ENCODE data around the gene OPRM1.
"Not testable (repeated sequence)": the region's sequence is repeated elsewhere in the genome, so short reads cannot be mapped to it uniquely, and the experiment has no call there.

The OPRM1 gene

DNA sequence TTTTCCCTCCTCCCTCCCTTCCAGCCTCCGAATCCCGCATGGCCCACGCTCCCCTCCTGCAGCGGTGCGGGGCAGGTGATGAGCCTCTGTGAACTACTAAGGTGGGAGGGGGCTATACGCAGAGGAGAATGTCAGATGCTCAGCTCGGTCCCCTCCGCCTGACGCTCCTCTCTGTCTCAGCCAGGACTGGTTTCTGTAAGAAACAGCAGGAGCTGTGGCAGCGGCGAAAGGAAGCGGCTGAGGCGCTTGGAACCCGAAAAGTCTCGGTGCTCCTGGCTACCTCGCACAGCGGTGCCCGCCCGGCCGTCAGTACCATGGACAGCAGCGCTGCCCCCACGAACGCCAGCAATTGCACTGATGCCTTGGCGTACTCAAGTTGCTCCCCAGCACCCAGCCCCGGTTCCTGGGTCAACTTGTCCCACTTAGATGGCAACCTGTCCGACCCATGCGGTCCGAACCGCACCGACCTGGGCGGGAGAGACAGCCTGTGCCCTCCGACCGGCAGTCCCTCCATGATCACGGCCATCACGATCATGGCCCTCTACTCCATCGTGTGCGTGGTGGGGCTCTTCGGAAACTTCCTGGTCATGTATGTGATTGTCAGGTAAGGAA lies at the start of gene OPRM1:
Gene OPRM1 (plus strand): TSS at position 10 of the 612 bp plus-strand sequence. CDS start 305 bp downstream, at position 315.
- no peak for DNase-seq

DNA sequence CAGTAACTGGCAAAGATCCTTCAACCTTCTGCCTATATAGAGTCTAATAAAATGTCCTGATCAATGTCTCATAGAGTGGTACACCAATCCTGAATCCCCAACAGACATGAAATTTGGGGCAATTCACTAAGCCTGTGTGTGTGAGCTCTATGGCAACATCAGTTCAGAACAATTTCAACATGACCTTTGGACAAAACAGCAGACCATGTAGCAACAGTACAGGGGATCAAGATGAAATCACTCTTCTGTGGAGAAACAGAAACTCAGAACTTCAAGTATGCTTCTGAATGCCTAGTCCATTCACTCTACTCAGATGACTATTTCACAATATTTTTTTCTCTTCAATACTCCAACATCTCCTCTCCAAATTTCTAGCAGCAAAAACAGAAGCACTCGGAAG lies 49.1 kb upstream of the OPRM1 start:
- peak; percentile 70 for DNase-seq

- DNase-seq, result no peak
These were observed 45.0 kb upstream of the OPRM1 start for GRCh38 chr6:153994004-153994403.

DNA sequence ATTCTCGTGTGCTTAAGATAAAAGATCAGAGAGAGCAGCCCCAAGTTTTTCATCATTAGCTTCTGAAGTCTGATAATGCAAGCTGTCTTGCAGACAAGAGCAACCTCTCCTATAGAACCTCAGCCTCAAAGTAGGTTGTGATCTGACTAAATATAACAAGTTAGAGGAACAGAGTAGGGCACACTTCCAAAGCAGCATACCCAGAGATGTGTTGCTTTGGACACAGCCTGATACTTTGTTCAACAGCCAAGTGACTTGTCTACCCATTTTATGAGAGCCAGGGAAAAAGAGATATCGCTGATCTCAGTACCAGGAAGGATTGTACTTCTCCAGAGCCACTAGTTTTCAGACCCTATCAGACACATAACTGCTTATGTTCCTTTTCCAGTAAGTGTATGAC lies 44.2 kb upstream of the OPRM1 start:
- DNase-seq, result no peak

DNA sequence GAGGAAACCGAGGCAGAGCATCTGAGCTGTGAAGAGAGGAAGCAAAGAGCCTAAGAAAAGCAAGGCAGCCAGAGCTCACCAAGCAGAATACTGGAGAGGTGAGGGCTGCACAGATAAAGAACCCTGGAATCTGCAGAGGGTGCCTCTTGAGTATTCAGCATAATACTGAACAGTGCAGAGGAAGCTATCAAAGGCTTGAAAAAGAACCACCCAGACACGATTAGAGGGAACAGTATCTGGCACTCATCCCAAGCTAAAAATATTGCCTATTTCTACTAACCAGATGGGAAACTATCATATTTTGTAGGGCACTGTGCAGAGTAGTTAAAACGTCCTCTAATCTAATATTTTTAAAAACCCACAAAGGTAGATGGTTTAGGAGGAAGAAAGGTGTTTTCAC lies 41.8 kb upstream of the OPRM1 start:
- DNase-seq, result no peak

DNA sequence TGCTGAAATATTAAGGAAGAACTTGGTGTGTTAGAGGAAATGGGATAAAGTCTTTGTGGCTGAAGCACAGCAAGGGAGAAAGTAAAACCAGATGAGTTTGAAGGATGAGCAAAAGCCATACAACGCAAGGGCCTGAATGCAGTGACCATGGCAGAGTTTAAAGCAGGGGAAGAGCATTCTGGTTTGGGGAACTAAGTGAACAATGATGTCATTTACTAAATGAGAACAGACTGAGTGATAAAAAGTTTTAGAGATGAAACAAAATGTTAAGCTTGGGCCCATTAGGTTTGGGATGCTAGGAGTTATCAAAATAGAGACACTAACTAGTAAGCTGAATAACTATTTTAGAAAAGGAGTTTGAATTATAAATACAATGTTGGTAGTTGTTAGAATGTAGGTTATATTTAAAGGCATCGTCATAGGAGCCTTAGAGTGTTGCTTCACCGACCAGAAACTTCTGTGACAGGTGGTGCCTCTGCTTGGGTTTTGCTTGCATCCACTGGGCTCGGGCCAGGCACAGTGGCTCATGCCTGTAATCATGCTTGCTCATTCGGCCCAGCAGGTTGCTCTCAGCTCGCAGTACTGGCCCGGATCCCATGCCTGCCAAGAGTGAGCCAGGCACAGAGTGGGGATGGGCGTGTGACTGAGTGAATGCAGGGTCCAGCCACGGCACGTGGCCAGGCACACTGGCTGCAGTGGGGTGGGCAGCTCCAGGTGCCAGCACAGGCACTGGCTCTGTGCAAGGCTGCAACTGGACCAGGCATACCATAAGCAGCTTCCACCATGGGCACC lies 37.4 kb upstream of the OPRM1 start:
- peak; percentile 7 for DNase-seq

- DNase-seq, result no peak
These were observed 36.1 kb upstream of the OPRM1 start for GRCh38 chr6:154002894-154003293.

DNA sequence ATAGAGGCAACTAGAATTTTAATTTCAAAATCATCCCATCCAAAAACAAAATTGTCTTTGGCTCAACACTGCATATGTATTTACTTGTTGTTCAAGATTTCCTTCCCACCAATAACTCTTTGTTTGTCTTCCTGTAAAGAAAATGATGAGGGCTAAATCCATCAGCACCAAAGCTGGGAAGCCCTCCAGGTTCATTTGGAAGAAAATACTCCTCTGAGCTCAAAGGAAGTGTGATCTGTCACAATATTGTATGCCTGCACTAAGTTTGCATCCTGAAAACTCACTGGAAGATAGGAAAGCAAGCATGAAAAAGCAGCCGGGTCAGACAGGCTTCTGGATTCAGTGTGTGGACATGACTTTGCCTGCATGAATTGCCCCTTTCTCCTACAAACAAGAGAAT lies 28.7 kb upstream of the OPRM1 start:
- no peak for DNase-seq

- peak; percentile 98 for DNase-seq
These were observed 26.2 kb upstream of the OPRM1 start for GRCh38 chr6:154012852-154013251.

- no peak for DNase-seq
These were observed 21.3 kb upstream of the OPRM1 start for GRCh38 chr6:154017786-154018185.

DNA sequence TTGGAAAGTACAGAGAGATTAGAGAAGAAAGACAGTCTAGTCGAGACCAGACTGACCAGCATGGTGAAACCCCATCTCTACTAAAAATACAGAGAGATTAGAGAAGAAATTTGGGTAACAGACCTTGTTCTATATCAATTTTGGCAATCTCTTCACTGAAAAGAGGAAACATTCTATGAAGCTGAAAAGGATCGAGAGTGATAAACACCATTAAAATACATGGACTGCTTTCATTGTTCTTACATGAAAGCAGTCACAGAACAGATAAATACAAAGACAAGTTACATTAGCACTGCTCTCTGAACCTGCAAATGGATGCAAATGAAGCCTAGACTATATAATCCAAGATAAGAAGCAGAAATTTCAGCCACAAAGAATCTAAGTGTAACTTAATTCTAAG lies 8.4 kb upstream of the OPRM1 start:
- DNase-seq, result no peak

DNA sequence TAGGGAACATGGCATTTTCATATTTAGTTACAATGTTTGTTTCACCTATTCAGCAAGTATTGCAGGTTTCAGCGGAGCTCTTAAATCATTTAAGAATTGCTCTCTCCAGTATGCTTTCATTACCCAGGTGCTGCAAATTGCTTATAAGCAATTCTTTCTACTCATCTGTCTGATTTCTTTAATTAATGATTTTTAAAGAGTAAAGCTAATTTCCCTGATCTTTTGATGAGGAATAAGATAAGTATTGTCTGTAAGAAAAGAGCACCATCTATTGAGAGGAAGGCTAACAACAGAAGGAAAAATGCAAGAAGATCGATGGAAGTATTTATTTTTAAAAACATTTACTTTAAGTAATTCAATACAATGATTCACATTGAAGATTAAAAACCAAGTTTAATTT lies 2.0 kb downstream of the OPRM1 start:
- no peak for DNase-seq

- DNase-seq, result no peak
These were observed 14.1 kb downstream of the OPRM1 start for GRCh38 chr6:154053141-154053540.

- no peak for DNase-seq
These were observed 17.5 kb downstream of the OPRM1 start for GRCh38 chr6:154056536-154056935.

DNA sequence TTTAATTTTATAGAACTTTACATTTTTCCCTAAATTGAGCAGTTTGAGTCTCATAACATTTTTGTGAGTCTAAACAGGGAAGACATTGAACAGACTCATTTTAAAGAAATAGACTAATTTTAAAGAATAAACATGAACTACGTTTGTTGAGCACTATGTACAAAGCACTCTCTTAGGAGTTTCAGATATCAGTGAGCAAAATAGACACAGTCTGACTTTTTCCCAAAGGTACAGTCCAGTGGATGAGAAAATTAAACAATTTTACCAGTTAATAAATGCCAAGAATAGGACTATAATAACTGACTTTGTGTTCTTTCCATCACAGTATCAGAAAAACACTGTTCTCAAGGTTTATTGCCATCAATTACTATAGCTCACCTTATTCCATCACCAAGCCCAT lies 18.1 kb downstream of the OPRM1 start:
- no peak for DNase-seq

DNA sequence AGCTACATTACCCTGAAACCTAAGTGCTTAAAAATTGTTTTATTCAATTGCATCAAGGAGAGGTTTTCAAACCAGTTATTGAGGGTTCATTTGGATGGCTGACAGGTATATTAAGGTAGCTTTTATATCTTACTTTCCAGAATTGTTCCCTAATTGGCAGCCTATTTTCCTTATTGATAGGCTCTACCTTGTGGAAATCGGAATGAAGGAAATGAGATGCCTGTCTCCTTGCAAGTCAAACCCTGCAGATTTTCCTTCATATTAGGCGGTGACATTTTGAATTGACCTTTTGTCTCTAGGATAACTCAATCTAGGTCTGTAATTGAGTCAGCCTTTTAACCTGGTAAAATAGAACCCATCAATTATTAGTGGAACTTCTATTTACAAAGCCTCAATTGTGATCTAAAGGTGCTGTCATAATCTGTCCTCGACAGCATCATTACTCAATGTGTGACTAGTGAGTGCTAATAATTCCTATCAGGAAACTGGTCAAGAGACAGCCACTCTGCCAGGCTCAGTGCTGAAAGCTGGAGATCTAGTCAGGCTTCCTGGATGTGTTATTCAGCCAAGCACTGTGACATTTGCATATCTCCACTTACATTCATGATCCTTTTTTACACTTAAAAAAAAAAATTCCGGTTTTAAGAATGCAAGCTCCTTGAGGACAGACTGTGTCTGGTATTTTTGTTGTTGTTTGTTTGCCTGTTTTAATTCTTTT lies 20.1 kb downstream of the OPRM1 start:
- DNase-seq, result no peak

DNA sequence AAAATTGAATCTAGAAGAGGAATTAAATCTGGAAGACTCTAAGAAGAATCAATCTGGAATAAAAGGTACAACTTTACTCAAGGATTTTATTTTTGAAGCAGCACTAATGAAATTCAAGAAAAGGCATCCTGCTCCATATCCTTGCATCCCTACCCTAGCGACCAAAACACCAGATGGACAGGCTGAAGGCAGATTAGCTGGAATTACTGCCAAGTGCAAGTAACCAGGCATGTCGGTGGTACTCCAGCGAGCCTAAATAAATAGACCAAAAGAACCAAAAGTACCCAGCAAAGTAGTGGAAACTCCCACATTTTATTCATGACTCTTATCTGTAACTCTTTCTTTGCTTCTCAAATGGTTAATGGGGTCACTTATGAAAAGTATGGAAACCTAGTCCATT lies 21.0 kb downstream of the OPRM1 start:
- DNase-seq, result no peak

DNA sequence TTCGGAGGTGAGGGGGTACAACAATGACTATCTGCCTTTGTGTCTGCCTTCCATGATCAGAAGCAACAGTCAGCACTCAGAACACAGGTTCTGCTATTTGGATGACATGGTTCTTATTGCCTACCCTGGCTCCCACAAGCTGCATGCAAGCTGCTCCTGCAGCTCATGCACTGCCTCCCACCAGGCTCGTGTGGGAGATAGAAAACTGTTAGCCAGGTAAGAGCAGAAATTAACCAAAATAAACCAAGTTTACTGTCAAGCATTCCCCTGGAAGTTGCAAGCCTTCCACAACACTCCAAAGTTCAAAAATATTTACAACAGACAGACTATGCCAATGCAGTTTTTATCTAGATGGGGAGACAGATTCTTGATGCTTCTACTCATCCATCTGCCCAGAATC lies 31.0 kb downstream of the OPRM1 start:
- no peak for DNase-seq

DNA sequence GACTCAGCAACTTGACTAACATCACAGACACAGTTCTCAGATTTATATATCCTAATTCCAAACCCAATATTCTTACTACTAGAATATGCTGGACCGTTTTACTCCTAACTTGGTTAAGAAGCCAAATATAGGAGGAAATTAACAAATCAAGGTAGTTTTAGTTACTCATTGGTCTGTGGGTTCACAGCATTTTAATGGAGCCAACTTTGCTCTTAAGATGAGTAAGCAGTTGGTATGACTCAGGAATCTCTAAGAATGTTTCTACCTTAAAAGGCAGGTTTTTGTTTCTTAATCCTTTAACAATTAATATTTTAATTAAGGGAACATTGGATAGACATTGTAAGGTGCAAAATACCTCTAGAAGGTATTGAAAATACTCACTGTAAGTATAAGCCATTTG lies 31.6 kb downstream of the OPRM1 start:
- no peak for DNase-seq

- no peak for DNase-seq
These were observed 32.2 kb downstream of the OPRM1 start for GRCh38 chr6:154071236-154071635.

- no peak for DNase-seq
These were observed 32.7 kb downstream of the OPRM1 start for GRCh38 chr6:154071711-154072110.

GRCh38 chr6:154078596-154078995 lies 39.6 kb downstream of the OPRM1 start:
- not testable (repeated sequence) for DNase-seq

DNA sequence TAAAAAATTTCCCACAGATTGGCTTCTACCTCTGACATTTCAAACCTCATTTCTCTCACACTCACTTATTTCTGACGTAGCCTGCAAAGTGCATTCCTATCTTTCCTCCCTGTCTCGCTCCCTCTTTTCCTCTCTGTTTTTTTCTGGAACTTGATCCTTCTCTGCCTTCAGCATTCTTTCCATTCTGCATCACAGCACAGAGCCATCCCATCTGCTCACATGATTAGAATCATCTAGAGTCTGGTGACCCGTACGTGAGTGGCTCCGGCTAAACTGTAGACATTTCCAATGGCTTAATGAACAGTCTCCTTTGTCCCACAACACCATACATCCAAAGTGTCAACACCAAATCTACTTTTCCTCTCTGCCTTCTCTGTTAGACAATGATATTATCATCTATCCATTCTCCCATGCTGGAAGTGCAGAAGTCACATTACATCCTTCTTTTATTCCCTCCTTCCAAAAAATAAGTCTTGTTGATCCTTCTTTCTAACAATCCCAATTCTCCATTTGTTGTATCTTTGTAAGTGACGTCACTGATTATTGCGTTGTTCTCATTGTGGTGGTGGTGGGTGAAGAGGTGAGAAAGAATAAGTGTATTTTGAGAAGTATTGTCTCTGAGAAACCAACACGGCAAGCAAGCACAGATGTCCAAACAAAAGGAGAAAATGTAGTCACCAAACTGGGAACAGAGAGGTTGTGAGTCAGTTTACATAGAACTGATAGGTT lies 41.6 kb downstream of the OPRM1 start:
- DNase-seq, result no peak
